ENCODE data around the gene U2SURP.
A peak's percentile ranks its signal among the peaks of the same experiment; 100 is the strongest.

U2SURP gene

GRCh38 chr3:143001369-143002082, at the start of gene U2SURP:
Gene U2SURP, plus strand, starts transcription at chr3:143001570. Its CDS starts 59 bp downstream, at chr3:143001629.
- no peaks in the 10 kb centered on the region for H3K27me3 ChIP-seq (replicated peaks; ENCODE audit: insufficient read depth, low read length)
- H2AFZ ChIP-seq (ENCODE audit: low read length), result peak within 1 kb of the TSS; percentile 94
- no peaks in the 10 kb centered on the region for H3K9me2 ChIP-seq (replicated peaks; ENCODE audit: insufficient read depth, low read length)
- peaks cover 16% of the 10 kb centered on the region for H3F3A ChIP-seq (ENCODE audit: insufficient read depth, low read length)
- H3K36me3 ChIP-seq (replicated peaks; ENCODE audit: insufficient read depth, low read length), result no peaks in the 10 kb centered on the region
- peak; percentile 98 for DNase-seq
- H4K20me1 ChIP-seq (ENCODE audit: insufficient read depth, low read length), result peaks cover 17% of the 10 kb centered on the region
- peak within 1 kb of the TSS; percentile 93 for H3K9ac ChIP-seq (ENCODE audit: low read length)
- H3K4me3 ChIP-seq (ENCODE audit: low read length), result peak within 1 kb of the TSS; percentile 99
- H3K79me2 ChIP-seq (ENCODE audit: low read length), result peaks cover 59% of the 10 kb centered on the region
- peak within 1 kb of the TSS; percentile 78 for H3K4me2 ChIP-seq (ENCODE audit: low read depth, low read length)
- H3K4me1 ChIP-seq (ENCODE audit: low read length), result no peaks in the 10 kb centered on the region
- no peak for TF ChIP-seq CTCF (IDR thresholded peaks at IDR 0.05; ENCODE audit: low read length)
- TF ChIP-seq EZH2phosphoT487 (IDR thresholded peaks at IDR 0.05; ENCODE audit: low read length), result no peak
- no peak for TF ChIP-seq EZH2 (optimal IDR thresholded peaks at IDR 0.05; ENCODE audit: low read depth, low read length)
- H3K27ac ChIP-seq (ENCODE audit: low read length), result peak within 1 kb of the TSS; percentile 84
- H3K9me3 ChIP-seq (replicated peaks; ENCODE audit: insufficient read depth, low read length), result no peaks in the 10 kb centered on the region

DNA sequence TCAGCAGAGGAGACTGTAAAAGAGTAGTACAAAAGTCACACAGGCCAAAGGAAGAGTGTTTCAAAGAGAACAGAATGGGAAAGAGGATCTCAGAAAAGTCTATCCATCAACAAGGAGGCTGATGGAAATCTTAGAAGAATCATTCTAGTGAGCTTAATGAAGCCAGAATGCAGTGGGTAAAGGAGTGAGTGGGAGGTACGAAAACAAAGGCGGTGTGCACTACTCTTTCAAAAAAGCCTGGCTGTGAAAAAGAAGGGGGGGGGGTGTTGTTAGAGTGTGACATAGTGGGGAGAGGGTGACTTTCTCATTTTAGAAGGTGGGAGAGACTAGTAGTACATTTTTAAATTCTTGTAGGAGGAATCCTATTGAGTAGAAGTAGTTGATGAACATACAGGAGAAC, 49.6 kb upstream of the U2SURP start:
- Histone ChIP-seq H4K20me1 (ENCODE audit: insufficient read depth, low read length) (no peaks in the 10 kb centered on the region), H2AFZ (ENCODE audit: low read length) (no peak overlapping the region), H3K9me3 (replicated peaks; ENCODE audit: insufficient read depth, low read length) (no peaks in the 10 kb centered on the region), H3K36me3 (replicated peaks; ENCODE audit: insufficient read depth, low read length) (no peaks in the 10 kb centered on the region), H3K4me2 (ENCODE audit: low read depth, low read length) (no peak overlapping the region), H3K4me3 (ENCODE audit: low read length) (no peak overlapping the region), H3K9me2 (replicated peaks; ENCODE audit: insufficient read depth, low read length) (no peaks in the 10 kb centered on the region), H3K4me1 (ENCODE audit: low read length) (no peaks in the 10 kb centered on the region), H3F3A (ENCODE audit: insufficient read depth, low read length) (no peaks in the 10 kb centered on the region), H3K27ac (ENCODE audit: low read length) (no peak overlapping the region), H3K9ac (ENCODE audit: low read length) (no peak overlapping the region), H3K27me3 (replicated peaks; ENCODE audit: insufficient read depth, low read length) (no peaks in the 10 kb centered on the region), H3K79me2 (ENCODE audit: low read length) (no peaks in the 10 kb centered on the region)
- DNase-seq, result no peak
- TF ChIP-seq EZH2phosphoT487 (IDR thresholded peaks at IDR 0.05; ENCODE audit: low read length) (no peak), CTCF (IDR thresholded peaks at IDR 0.05; ENCODE audit: low read length) (no peak), EZH2 (optimal IDR thresholded peaks at IDR 0.05; ENCODE audit: low read depth, low read length) (no peak)

DNA sequence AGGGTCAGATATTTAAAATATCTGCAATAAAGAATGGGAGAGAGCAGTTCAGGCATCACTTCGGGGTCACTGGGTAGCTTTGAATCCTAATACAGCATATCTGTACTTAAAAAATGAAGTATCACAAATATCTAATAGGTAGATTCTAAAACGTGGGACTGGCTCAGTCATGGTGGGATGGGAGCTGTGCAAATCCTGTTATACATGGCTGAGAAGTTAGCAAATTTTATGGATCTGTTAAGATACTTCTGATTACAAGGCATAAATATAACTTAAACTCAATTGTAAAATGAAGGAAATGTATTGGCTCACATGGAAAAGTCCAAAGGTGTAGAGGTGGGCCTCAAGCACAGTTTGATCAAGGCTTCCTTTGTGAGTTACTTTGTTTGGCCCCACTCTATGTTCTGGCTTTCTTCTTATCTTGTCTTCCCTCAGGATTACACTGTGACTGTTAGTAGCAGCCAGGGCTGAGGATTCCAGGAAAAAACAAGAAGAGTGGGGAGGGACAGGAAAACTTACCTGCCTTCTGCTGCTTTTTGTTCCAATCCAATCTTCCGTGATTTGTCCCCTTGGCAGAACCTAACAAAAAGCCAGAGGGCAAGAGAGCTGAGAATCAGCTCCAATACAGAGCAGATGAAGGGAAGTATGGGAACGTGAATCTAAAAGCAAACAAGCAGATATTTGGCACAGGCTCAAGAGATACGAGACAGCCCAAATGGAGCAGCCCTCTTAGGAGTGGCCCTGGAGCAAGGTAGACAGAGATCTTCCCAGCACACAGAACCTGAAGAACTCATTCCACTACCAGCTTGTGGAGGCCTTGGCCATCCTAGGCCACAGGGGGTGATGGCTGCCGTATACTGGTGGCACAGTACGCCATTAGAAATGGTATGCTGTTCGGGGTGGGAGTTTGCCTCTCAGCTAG, 48.8 kb upstream of the U2SURP start:
- Histone ChIP-seq H3K36me3 (replicated peaks; ENCODE audit: insufficient read depth, low read length) (no peaks in the 10 kb centered on the region), H3K4me3 (ENCODE audit: low read length) (no peak overlapping the region), H4K20me1 (ENCODE audit: insufficient read depth, low read length) (no peaks in the 10 kb centered on the region), H3K79me2 (ENCODE audit: low read length) (no peaks in the 10 kb centered on the region), H3F3A (ENCODE audit: insufficient read depth, low read length) (no peaks in the 10 kb centered on the region), H3K27me3 (replicated peaks; ENCODE audit: insufficient read depth, low read length) (no peaks in the 10 kb centered on the region), H3K27ac (ENCODE audit: low read length) (no peak overlapping the region), H3K9me2 (replicated peaks; ENCODE audit: insufficient read depth, low read length) (no peaks in the 10 kb centered on the region), H3K4me1 (ENCODE audit: low read length) (no peaks in the 10 kb centered on the region), H3K9me3 (replicated peaks; ENCODE audit: insufficient read depth, low read length) (no peaks in the 10 kb centered on the region), H3K9ac (ENCODE audit: low read length) (no peak overlapping the region), H3K4me2 (ENCODE audit: low read depth, low read length) (no peak overlapping the region), H2AFZ (ENCODE audit: low read length) (no peak overlapping the region)
- DNase-seq, result no peak
- TF ChIP-seq CTCF (IDR thresholded peaks at IDR 0.05; ENCODE audit: low read length), result no peak
- no peak for TF ChIP-seq EZH2 (optimal IDR thresholded peaks at IDR 0.05; ENCODE audit: low read depth, low read length)
- TF ChIP-seq EZH2phosphoT487 (IDR thresholded peaks at IDR 0.05; ENCODE audit: low read length), result no peak

Data from MM.1S (cell line).